VCaP (cell line): ENCODE results near the gene SMPD3.

Experiments
- H3K27ac ChIP-seq: fragments of 450-650 bp; 2 replicates; pipeline ENCODE4 v1.5.1; 2017
- CTCF ChIP-seq: fragments of 450-650 bp; conservative IDR thresholded peaks from 2 replicates; pipeline ENCODE4 v1.5.1; 2017; ENCODE audit warnings: mild to moderate bottlenecking, moderate library complexity

SMPD3 gene

GRCh38 chr16:68351463-68351862, 96.8 kb downstream of the SMPD3 start:
- TF ChIP-seq CTCF: no peak
- peak overlapping the region; percentile 56 for H3K27ac ChIP-seq

DNA sequence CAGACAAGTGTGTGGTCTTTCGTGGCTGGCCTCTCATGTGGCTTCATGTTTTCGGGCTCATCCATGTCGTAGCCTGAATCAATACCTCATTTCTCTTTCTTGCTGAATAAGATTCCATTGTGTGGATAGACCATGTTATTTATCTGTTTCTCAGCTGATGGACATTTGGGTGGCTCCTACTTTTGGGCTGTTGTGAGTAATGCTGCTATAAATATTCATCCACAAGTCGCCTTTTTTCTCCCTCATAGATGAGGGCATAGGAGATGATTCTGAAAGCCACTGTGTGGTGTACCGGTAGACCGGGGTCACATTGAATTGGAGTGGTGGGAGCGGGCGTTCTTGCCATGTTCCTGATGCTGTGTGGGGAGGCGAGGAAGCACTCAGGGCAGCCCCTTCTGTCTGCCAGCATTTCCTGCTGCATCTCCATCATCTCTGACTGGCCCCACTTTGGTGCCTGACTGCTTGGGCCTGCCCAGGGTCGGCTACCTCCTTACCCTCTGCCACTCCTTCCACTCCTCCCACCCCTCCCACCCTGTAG, 97.4 kb downstream of the SMPD3 start:
- no peak for TF ChIP-seq CTCF
- H3K27ac ChIP-seq: peak overlapping the region; percentile 56

GRCh38 chr16:68349838-68350410, 98.4 kb downstream of the SMPD3 start:
- no peak for TF ChIP-seq CTCF
- H3K27ac ChIP-seq: no peak overlapping the region

GRCh38 chr16:68348639-68349445, 99.5 kb downstream of the SMPD3 start:
- no peak overlapping the region for H3K27ac ChIP-seq

GRCh38 chr16:68347605-68348004, 100.7 kb downstream of the SMPD3 start:
- TF ChIP-seq CTCF: no peak
- H3K27ac ChIP-seq: no peak overlapping the region

More at GRCh38 chr16:68348639-68349445, 99.5 kb downstream of the SMPD3 start:
- TF ChIP-seq CTCF: no peak

- no peak overlapping the region for H3K27ac ChIP-seq
- TF ChIP-seq CTCF: no peak
Observed at GRCh38 chr16:68346892-68347480, 101.3 kb downstream of the SMPD3 start.

DNA sequence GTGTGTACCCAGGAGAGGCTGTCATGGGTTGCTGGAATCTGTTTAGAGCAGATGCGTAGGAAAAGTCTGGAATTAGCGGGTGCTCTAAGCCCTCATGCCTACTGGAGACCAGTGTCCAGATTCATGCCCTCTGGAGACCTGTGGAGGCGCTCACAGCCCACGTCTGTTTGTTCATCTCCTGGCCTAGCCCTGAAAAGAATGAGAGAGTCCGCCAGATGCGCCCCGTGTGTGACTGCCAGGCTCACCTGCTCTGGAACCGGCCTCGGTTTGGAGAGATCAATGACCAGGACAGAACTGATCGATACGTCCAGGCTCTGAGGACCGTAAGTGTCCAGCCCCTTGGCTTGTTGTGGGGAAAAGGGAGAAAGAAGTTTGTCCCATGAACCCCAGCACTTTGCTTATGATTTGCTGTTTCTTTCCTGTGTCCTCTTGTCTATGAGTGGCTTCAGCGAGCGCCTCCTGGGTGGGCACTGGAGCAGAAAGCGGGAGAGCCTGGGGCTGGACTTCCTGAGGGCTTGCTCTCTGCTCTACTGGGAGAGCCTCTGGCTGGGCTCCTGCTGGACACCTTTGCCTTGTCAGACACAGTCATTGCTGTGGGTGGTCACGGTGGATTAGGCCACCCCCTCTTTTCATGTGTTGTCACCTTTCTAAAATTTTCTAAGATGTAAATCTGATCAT, 102.2 kb downstream of the SMPD3 start:
- no peak overlapping the region for H3K27ac ChIP-seq
- TF ChIP-seq CTCF: no peak
